Small intestine (tissue), 7 donors: Measurements from ENCODE around the gene MRPL18. TPM values are rescaled to one million over a fixed set of nuclear protein-coding genes. Genes with fewer than 3 reads are reported as not detected.

Source experiments
- DNase-seq, 2 donors: peaks; one replicate each; pipeline versions ENCODE4 v3.0.0 to v3.0.0-alpha.2; 2013
- FAIRE-seq: peaks from 2 replicates; lab custom pipeline; 2012; peaks lifted over from hg19 to GRCh38; lab: Jason Lieb, UNC
- H3K27ac ChIP-seq, 3 donors: one replicate each; pipeline ENCODE4 v1.5.1; 2013; ENCODE audit warnings: low read length in 2 of 3, mild to moderate bottlenecking in 2 of 3, control low read depth in 1 of 3, inconsistent platforms in 1 of 3, low read depth in 1 of 3, moderate library complexity in 1 of 3
- H3K27me3 ChIP-seq, 3 donors: one replicate each; pipeline ENCODE4 v1.6.1; 2013; ENCODE audit warnings: low read length in 3 of 3, inconsistent platforms in 1 of 3; ENCODE audit not compliant: control insufficient read depth in 3 of 3, insufficient read depth in 3 of 3
- H3K36me3 ChIP-seq, 3 donors: one replicate each; pipeline ENCODE4 v1.6.1; 2013; ENCODE audit warnings: low read length in 3 of 3, inconsistent platforms in 1 of 3, low read depth in 1 of 3, mild to moderate bottlenecking in 1 of 3, moderate library complexity in 1 of 3; ENCODE audit not compliant: control insufficient read depth in 3 of 3, insufficient read depth in 2 of 3
- H3K4me1 ChIP-seq, 3 donors: one replicate each; pipeline ENCODE4 v1.6.1; 2013; ENCODE audit warnings: low read length in 2 of 3, inconsistent platforms in 1 of 3, low read depth in 1 of 3, mild to moderate bottlenecking in 1 of 3, moderate library complexity in 1 of 3; ENCODE audit not compliant: control insufficient read depth in 3 of 3, insufficient read depth in 2 of 3
- H3K4me3 ChIP-seq, 3 donors: one replicate each; pipeline ENCODE4 v1.5.1; 2013; ENCODE audit warnings: low read length in 3 of 3, control low read depth in 1 of 3, inconsistent platforms in 1 of 3, low read depth in 1 of 3, mild to moderate bottlenecking in 1 of 3, moderate library complexity in 1 of 3
- H3K9me3 ChIP-seq, 2 donors: one replicate each; pipeline ENCODE4 v1.6.1; 2013; ENCODE audit warnings: low read depth in 1 of 2, low read length in 1 of 2; ENCODE audit not compliant: control insufficient read depth in 2 of 2, insufficient read depth in 1 of 2
- WGBS, 3 donors: extraction: QIAGEN DNeasy Blood & Tissue Kit; methylation state at CpG; one replicate each; pipeline ENCODE4 v1.1.7; 2013; 5-methylcytosine and 5-hydroxymethylcytosine counted together
- polyA plus RNA-seq, 4 donors: library from polyadenylated mRNA; stranded (reverse) in 3 of 4; unstranded in 1 of 4; fragments of 200-250 nt in 3 of 4; fragments of 120-200 nt in 1 of 4; gene quantifications; one replicate each; pipeline versions ENCODE4 v1.2.1 to v1.2.3, GENCODE V29; 2013
- donor health status: healthy with polysubstance abuse.
- donor health status: control.
- donor health status: control.
- donor health status: Bipolar disorder and iron deficiency.
- donor health status: healthy.

MRPL18 gene
- polyA plus RNA-seq, 4 donors, result 74.8 to 83.3 (median 78.0) TPM

GRCh38 chr6:159761873-159762680 lies 28.2 kb upstream of the MRPL18 start, which contains the start of gene ACAT2:
ACAT2 (plus strand) TSS chr6:159762045; CDS start chr6:159762088, 43 bp downstream.
- Histone ChIP-seq H3K4me3 (peak within 1 kb of the TSS; percentile 63 to 95 (median 85)), H3K9me3 (no peaks in the 10 kb centered on the region), H3K27me3 (no peaks in the 10 kb centered on the region), H3K4me1 (peaks cover 0 to 15% (median 5%) of the 10 kb centered on the region in 3 donors), H3K27ac (peak within 1 kb of the TSS; percentile 79 to 99 (median 97)), H3K36me3 (peaks cover 3 to 34% (median 9%) of the 10 kb centered on the region in 3 donors)
- peak; percentile 94 to 98 for DNase-seq
- 0 to 1% (median 0%) methylated on average over 65 to 76 of the region's 76 CpGs for WGBS, 3 donors
- FAIRE-seq, result no peak

GRCh38 chr6:159762681-159763293 lies 27.5 kb upstream of the MRPL18 start:
- H3K36me3 ChIP-seq, result peaks cover 3 to 34% (median 9%) of the 10 kb centered on the region in 3 donors
- DNase-seq, result peak in 1 of 2 donors; percentile 37
- no peak for FAIRE-seq
- H3K4me1 ChIP-seq, result peaks cover 0 to 15% (median 5%) of the 10 kb centered on the region in 3 donors
- H3K27me3 ChIP-seq, result no peaks in the 10 kb centered on the region
- 6 to 15% (median 9%) methylated on average over 16 of the region's 16 CpGs for WGBS, 3 donors
- peak overlapping the region; percentile 63 to 95 (median 85) for H3K4me3 ChIP-seq
- H3K27ac ChIP-seq, result peak overlapping the region; percentile 42 to 99 (median 86)
- H3K9me3 ChIP-seq, result no peaks in the 10 kb centered on the region

GRCh38 chr6:159766906-159767305 lies 23.4 kb upstream of the MRPL18 start:
- Histone ChIP-seq H3K4me1 (peaks cover 0 to 6% (median 0%) of the 10 kb centered on the region in 3 donors), H3K36me3 (peaks cover 0 to 36% (median 11%) of the 10 kb centered on the region in 3 donors), H3K9me3 (no peaks in the 10 kb centered on the region), H3K4me3 (no peak overlapping the region), H3K27ac (no peak overlapping the region), H3K27me3 (no peaks in the 10 kb centered on the region)
- DNase-seq (no peak), FAIRE-seq (no peak)

- no peak overlapping the region for H3K27ac ChIP-seq
- H3K36me3 ChIP-seq, result peaks cover 0 to 33% (median 11%) of the 10 kb centered on the region in 3 donors
- no peaks in the 10 kb centered on the region for H3K9me3 ChIP-seq
- FAIRE-seq, result no peak
- no peak for DNase-seq
- H3K4me1 ChIP-seq, result no peaks in the 10 kb centered on the region
- no peak overlapping the region for H3K4me3 ChIP-seq
- no peaks in the 10 kb centered on the region for H3K27me3 ChIP-seq
Observed at GRCh38 chr6:159769470-159769869, 20.8 kb upstream of the MRPL18 start.

GRCh38 chr6:159772196-159772595 lies 18.1 kb upstream of the MRPL18 start:
- 0 to 35% (median 0%) methylated on average over 1 of the region's 1 CpG for WGBS, 3 donors

GRCh38 chr6:159777240-159777904 lies 12.9 kb upstream of the MRPL18 start:
- 64 to 76% (median 69%) methylated on average over 7 of the region's 7 CpGs for WGBS, 3 donors
- Histone ChIP-seq H3K36me3 (peaks cover 6 to 33% (median 19%) of the 10 kb centered on the region in 3 donors), H3K4me1 (peaks cover 0 to 10% (median 0%) of the 10 kb centered on the region in 3 donors), H3K4me3 (no peak overlapping the region), H3K27me3 (no peaks in the 10 kb centered on the region), H3K9me3 (no peaks in the 10 kb centered on the region), H3K27ac (peak overlapping the region in 2 of 3 donors; percentile 27 to 32)
- peak in 1 of 2 donors; percentile 49 for DNase-seq
- no peak for FAIRE-seq

More at GRCh38 chr6:159772196-159772595, 18.1 kb upstream of the MRPL18 start:
- no peak for DNase-seq
- Histone ChIP-seq H3K9me3 (no peaks in the 10 kb centered on the region), H3K27ac (no peak overlapping the region), H3K36me3 (peaks cover 3 to 31% (median 11%) of the 10 kb centered on the region in 3 donors), H3K27me3 (no peaks in the 10 kb centered on the region), H3K4me3 (no peak overlapping the region), H3K4me1 (peaks cover 0 to 3% (median 0%) of the 10 kb centered on the region in 3 donors)
- FAIRE-seq, result no peak

- no peaks in the 10 kb centered on the region for H3K27me3 ChIP-seq
- WGBS, 3 donors, result 48 to 80% (median 62%) methylated on average over 1 of the region's 1 CpG
- H3K4me1 ChIP-seq, result peaks cover 0 to 10% (median 0%) of the 10 kb centered on the region in 3 donors
- DNase-seq (no peak), FAIRE-seq (no peak)
- H3K4me3 ChIP-seq, result no peak overlapping the region
- H3K36me3 ChIP-seq, result peaks cover 12 to 30% (median 25%) of the 10 kb centered on the region in 3 donors
- no peaks in the 10 kb centered on the region for H3K9me3 ChIP-seq
- peak overlapping the region in 1 of 3 donors; percentile 1 for H3K27ac ChIP-seq
Observed at GRCh38 chr6:159778131-159778530, 12.1 kb upstream of the MRPL18 start.

GRCh38 chr6:159778542-159779103 lies 11.6 kb upstream of the MRPL18 start:
- FAIRE-seq (no peak), DNase-seq (peak in 1 of 2 donors; percentile 53)
- Histone ChIP-seq H3K27me3 (no peaks in the 10 kb centered on the region), H3K4me3 (no peak overlapping the region), H3K27ac (peak overlapping the region in 1 of 3 donors; percentile 20), H3K36me3 (peaks cover 16 to 33% (median 29%) of the 10 kb centered on the region in 3 donors), H3K9me3 (no peaks in the 10 kb centered on the region), H3K4me1 (peaks cover 0 to 10% (median 0%) of the 10 kb centered on the region in 3 donors)
- 70 to 82% (median 79%) methylated on average over 3 of the region's 3 CpGs for WGBS, 3 donors
